Activated CD4-positive, alpha-beta memory T cell treated with anti-CD3 and anti-CD28 coated beads for 36 hours (primary cell): ENCODE measurements around the gene TXNRD2. TPM values are rescaled to one million over a fixed set of nuclear protein-coding genes. Genes with fewer than 3 reads are reported as not detected.
A peak's percentile ranks its signal among the peaks of the same experiment; 100 is the strongest.

Experiments used
- CTCF ChIA-PET: fragments of 350-600 bp; sonication (Branson Sonifier 250); formaldehyde crosslinking; loops from one replicate; lab custom pipeline; 2021; ENCODE audit warnings: antibody characterized with exemption, inconsistent platforms; lab: Charles Lee
- POLR2A ChIA-PET: fragments of 350-600 bp; sonication (Branson Sonifier 250); formaldehyde crosslinking; loops from one replicate; lab custom pipeline; 2021; ENCODE audit warnings: antibody characterized with exemption; lab: Charles Lee
- DNase-seq: peaks from one replicate; pipeline ENCODE4 v3.0.0-alpha.2; 2020
- H3K27ac Mint-ChIP-seq: one replicate; pipeline ENCODE4 v1.8.0; 2021; ENCODE audit warnings: mixed read lengths
- H3K27me3 Mint-ChIP-seq: one replicate; pipeline ENCODE4 v1.8.0; 2021; ENCODE audit warnings: mixed read lengths
- H3K36me3 Mint-ChIP-seq: one replicate; pipeline ENCODE4 v1.8.0; 2021; ENCODE audit warnings: mixed read lengths
- H3K4me1 Mint-ChIP-seq: one replicate; pipeline ENCODE4 v1.8.0; 2021; ENCODE audit warnings: low read depth, mixed read lengths
- H3K4me3 Mint-ChIP-seq: one replicate; pipeline ENCODE4 v1.8.0; 2021; ENCODE audit warnings: mild to moderate bottlenecking, mixed read lengths
- H3K9me3 Mint-ChIP-seq: one replicate; pipeline ENCODE4 v1.8.0; 2021; ENCODE audit warnings: mixed read lengths
- intact Hi-C: fragments of 100-400 bp; cut with micrococcal nuclease; formaldehyde crosslinking; loops from one replicate; pipeline ENCODE4 v1.15.1; 2023
- total RNA-seq, 2 experiments: library from RNA; stranded (reverse); gene quantifications; one replicate each; pipeline ENCODE4 v1.2.3, GENCODE V29; 2021

TXNRD2 gene
- 10 to 100 TPM; 23.3 to 23.4 TPM for total RNA-seq

DNA sequence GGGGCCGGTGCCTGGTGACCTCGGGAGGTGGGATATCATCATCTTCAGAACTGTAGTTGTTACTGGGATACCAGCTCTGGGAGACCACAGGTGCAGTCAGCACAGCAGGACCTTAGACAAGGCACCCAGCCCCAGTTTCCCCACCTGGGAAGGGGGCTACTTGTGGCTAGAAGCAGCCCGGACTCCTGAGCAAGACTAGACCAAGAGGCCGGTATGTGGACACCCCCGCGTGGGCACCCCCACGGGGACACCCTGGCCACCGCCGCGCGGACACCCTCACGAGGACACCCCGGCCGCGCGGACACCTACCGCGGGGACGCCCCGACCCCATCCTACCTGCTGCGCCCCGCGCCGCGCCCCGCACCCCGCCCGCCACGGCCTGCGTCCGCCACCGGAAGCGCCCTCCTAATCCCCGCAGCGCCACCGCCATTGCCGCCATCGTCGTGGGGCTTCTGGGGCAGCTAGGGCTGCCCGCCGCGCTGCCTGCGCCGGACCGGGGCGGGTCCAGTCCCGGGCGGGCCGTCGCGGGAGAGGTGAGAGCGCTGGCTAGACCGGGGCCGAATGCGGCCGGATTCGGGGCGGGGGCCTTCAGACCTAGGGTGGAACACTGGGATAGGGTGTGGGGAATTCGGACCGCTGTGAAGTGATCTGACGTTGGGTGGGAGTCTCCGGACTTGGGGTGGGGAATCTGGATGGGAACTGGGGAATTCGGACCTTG is at the start of gene TXNRD2, which contains the start of gene COMT:
TSS of gene TXNRD2 (minus strand) at position 454 of the 718 bp plus-strand sequence. CDS start at position 439, 15 bp downstream.
TSS of gene COMT (plus strand) at position 408 of the 718 bp plus-strand sequence. CDS start 20,755 bp downstream, outside the sequence.
- DNase-seq: peak; percentile 80
- ChIA-PET CTCF (interaction anchor here (1.7 to 2.1 kb wide), 3 partner anchors 12 to 211 kb away, joined by 6 to 14 read pairs (median 11); no protein-coding TSS in a partner anchor), POLR2A (interaction anchor here (0.5 to 1.5 kb wide), 4 partner anchors 12 to 86 kb away, joined by 3 to 5 read pairs (median 3); no protein-coding TSS in a partner anchor)
- Mint-ChIP-seq H3K4me3 (peak within 1 kb of the TSS; percentile 96), H3K27me3 (no peaks in the 10 kb centered on the region), H3K4me1 (peaks cover 27% of the 10 kb centered on the region), H3K36me3 (peaks cover 16% of the 10 kb centered on the region), H3K27ac (peak within 1 kb of the TSS; percentile 94), H3K9me3 (peaks cover 4% of the 10 kb centered on the region)
- intact Hi-C loops: loop anchor here (5.0 kb wide), 1 partner anchor 84 kb away; no protein-coding TSS in a partner anchor

DNA sequence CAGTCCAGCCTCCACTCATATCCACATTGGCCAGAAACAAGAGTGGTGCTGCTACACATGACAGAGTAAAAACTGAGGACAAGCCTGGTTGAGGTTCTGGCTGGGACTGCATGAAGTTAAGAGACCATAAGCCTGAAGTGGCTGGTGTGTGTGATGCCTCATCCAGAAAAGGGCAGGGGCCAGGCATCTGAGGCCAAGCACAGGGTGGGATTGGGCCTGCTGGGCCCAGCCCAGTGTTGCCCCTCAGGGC is 49.7 kb upstream of the TXNRD2 start:
- intact Hi-C loops: no loop called here
- CTCF ChIA-PET: no interaction called here

DNA sequence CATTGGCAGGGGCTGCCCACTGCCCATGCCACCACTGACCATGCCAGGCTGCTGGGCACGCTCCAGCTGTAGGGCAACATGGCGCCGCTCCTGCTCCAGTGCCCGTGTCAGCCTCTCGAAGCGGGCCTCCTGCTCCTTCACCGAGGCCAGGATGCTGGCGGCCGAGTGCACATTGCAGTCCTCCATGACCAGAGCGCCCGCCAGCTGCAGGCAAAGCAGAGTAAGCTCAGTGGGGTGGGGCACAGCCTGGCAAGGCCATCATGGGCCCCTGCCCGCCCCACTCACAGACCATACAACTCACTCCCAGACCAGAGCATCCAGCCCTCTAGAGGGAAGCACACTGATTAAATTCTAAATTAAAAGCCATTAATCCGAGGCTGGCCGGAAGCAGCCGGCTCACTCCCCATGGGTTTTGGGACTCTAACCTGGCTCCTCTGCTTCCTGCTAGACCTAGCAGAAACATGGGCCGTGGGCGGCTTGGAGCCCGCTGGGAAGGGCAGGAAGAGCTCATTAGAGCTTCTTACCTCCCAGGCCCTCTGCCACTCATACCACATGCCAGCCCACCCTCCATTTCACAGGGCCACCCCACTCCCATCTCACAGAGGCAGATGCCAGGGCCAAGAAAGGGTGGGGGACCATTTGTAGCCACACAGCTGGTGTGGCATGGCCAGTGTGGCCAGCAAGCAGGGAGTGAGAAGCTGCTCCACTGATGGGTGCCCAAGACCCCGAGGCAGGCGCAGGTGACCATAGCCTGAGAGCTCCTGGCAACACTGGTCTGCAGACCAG is 49.2 kb upstream of the TXNRD2 start:
- CTCF ChIA-PET: interaction anchor here (0.8 kb wide), 1 partner anchor 35 kb away, joined by 6 read pairs; no protein-coding TSS in a partner anchor
- DNase-seq: no peak
- POLR2A ChIA-PET: no interaction called here
- Mint-ChIP-seq H3K4me1 (no peaks in the 10 kb centered on the region), H3K27ac (no peak overlapping the region), H3K36me3 (no peaks in the 10 kb centered on the region), H3K27me3 (no peaks in the 10 kb centered on the region), H3K4me3 (no peak overlapping the region), H3K9me3 (no peaks in the 10 kb centered on the region)
- intact Hi-C loops: no loop called here

More for the DNA sequence above, 49.7 kb upstream of the TXNRD2 start:
- H3K4me3 Mint-ChIP-seq: no peak overlapping the region
- H3K27ac Mint-ChIP-seq: no peak overlapping the region
- H3K36me3 Mint-ChIP-seq: no peaks in the 10 kb centered on the region
- POLR2A ChIA-PET: no interaction called here
- no peaks in the 10 kb centered on the region for H3K27me3 Mint-ChIP-seq
- H3K4me1 Mint-ChIP-seq: no peaks in the 10 kb centered on the region
- H3K9me3 Mint-ChIP-seq: no peaks in the 10 kb centered on the region
- DNase-seq: no peak

DNA sequence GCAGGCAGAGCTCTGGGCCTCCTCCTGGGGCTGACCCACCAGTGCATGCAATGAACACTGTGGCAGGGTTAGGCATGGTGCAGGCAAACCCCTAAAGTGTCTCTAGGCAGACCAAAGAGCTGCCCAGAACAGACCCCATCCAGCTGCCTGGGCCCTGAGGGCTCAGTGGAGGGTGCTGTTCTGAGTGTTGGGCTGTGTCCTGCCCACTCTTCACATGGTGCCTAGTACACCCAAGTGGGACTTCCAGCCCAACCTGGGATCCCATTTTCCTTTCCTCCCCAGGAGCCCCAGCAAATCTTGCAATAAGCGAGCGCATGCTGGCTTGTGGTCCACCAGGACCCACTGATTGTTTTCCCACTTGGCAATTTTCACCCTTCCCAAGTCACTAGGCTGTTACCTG is 48.6 kb upstream of the TXNRD2 start:
- ChIA-PET POLR2A (no interaction called here), CTCF (interaction anchor here (0.8 kb wide), 1 partner anchor 34 kb away, joined by 6 read pairs; no protein-coding TSS in a partner anchor)
- H3K4me3 Mint-ChIP-seq: no peak overlapping the region
- no peak for DNase-seq
- no peak overlapping the region for H3K27ac Mint-ChIP-seq
- H3K9me3 Mint-ChIP-seq: no peaks in the 10 kb centered on the region
- no peaks in the 10 kb centered on the region for H3K36me3 Mint-ChIP-seq
- H3K27me3 Mint-ChIP-seq: peaks cover 2% of the 10 kb centered on the region
- no peaks in the 10 kb centered on the region for H3K4me1 Mint-ChIP-seq
- intact Hi-C loops: no loop called here

DNA sequence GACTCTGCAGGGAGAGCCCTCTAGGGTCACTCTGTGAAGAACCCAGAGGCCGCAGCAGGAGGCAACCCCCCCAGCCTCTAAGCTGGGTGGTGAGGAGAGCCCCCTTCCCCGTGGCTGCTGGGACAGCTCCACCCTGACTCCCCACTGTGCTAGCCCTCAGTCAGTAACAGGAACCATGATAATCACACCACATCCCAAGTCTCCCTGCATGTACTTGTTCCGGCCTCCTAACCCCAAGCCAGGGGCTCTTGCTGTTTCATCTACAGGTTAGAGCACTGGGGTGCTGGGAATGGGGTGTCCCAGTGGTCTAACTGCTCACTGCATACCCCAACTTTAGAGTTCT is 48.1 kb upstream of the TXNRD2 start:
- ChIA-PET CTCF (no interaction called here), POLR2A (no interaction called here)
- Mint-ChIP-seq H3K27me3 (peaks cover 2% of the 10 kb centered on the region), H3K4me1 (no peaks in the 10 kb centered on the region), H3K36me3 (no peaks in the 10 kb centered on the region), H3K4me3 (no peak overlapping the region), H3K27ac (no peak overlapping the region), H3K9me3 (no peaks in the 10 kb centered on the region)
- no peak for DNase-seq
- intact Hi-C loops: no loop called here

DNA sequence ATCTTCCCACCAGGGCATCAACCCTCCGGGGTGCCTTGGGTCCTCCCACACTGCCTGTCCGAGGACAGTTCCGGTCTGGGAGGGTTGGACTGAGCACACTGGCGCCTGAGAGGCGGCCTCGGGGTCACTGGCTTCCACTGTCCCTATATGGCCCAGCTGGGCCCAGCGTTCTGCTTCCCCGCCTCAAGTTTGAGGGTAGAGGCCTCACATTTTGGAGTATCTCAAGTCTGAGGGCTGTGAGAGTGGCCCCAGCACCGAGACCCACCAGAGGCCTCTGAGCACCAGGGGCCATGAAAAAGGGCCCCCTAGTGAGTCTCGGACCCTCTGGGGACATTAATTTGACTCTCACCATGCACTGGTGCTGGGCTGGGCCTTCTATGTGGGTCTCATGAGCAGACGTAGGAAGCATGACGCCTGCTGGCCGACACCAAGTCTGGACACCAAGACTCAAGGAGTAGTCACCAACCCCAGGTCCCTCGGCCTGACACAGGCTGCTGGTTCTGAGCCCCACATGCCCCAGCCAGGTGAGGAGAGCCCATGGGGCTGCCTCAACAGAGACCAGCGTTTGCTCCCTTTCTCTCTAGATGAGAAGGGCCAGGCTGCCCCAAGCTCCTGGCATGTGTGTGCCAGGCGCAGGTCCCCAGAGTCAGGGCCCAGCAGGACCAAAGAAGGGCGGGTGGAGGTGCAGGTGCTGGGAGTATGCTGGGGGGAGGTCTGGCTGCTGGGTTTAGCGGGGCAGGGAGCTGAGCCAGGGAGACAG is 47.5 kb upstream of the TXNRD2 start:
- ChIA-PET POLR2A (no interaction called here), CTCF (no interaction called here)
- Mint-ChIP-seq H3K4me3 (no peak overlapping the region), H3K4me1 (no peaks in the 10 kb centered on the region), H3K27me3 (peaks cover 2% of the 10 kb centered on the region), H3K9me3 (no peaks in the 10 kb centered on the region), H3K27ac (no peak overlapping the region), H3K36me3 (no peaks in the 10 kb centered on the region)
- intact Hi-C loops: no loop called here
- no peak for DNase-seq

DNA sequence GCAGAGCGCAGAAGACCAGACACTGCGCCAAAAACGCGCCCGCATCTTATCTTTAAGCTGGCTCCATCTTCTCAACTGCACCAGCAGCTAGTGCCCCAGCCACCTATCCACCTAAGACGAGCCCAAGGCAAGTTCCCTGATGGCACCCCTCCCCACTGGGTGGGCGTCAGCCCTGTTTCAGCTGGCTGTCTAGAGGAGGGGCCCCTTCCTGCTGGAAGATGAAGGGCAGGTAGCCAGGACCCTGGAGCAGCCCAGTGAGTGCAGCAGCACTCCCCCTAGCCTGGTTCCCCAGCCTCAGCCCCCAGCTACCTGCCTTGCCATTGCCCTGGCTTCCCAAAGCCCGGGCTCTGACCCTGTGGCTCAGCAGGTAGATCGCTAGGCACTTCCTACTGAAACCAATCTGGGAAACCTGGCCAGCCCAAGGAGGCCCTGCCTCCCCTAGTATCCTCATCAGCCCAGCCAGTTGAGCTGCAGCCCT is 46.8 kb upstream of the TXNRD2 start:
- Mint-ChIP-seq H3K27ac (no peak overlapping the region), H3K9me3 (no peaks in the 10 kb centered on the region), H3K36me3 (no peaks in the 10 kb centered on the region), H3K4me3 (no peak overlapping the region), H3K27me3 (peaks cover 2% of the 10 kb centered on the region), H3K4me1 (no peaks in the 10 kb centered on the region)
- CTCF ChIA-PET: no interaction called here
- DNase-seq: no peak
- POLR2A ChIA-PET: no interaction called here
- intact Hi-C loops: no loop called here

DNA sequence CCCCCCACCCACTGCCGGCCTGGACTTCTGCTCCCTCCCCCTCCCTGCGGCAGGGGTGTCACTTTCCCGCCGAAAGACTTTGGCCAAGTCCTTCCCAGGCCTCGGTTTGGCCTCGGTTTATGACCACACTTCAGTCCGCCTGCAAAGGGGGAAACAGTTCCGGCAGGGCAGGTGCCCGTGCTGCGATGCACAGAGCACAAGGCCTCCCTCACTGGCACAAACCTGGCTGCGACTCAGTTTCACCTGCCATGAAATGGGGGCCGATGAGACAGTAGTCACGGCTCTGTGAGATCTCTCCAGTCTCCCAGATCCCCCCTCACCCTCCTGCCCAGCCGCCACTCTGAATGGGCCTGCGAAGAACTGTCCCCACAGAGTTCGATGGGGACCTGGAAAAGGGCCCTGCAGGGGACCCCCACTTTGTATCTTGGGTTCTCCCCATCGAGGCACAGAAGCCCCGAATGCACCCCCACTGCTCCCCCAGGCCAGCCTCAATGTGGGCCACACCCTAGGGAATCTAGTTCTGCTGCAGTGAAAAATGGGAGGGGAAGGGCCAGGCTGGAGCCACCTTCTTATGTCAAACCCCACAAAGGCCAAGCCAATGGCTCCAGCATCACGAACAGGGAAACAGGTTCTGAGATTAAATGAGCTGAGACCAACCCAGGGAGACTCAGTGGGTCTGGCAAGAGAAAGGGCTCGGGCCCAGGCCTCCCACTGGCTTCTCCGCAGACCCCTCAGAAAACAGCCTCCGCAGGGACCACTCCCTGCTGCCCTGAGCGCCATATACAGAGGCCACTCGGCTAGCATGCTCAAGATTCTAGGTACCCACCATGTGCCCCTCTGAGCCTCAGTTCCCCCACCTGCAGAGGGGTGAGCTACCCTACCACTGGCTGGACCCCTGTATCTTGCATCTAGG is 46.0 kb upstream of the TXNRD2 start:
- H3K27ac Mint-ChIP-seq: no peak overlapping the region
- DNase-seq: no peak
- H3K4me1 Mint-ChIP-seq: no peaks in the 10 kb centered on the region
- H3K4me3 Mint-ChIP-seq: no peak overlapping the region
- no peaks in the 10 kb centered on the region for H3K9me3 Mint-ChIP-seq
- POLR2A ChIA-PET: no interaction called here
- no peaks in the 10 kb centered on the region for H3K36me3 Mint-ChIP-seq
- H3K27me3 Mint-ChIP-seq: peaks cover 2% of the 10 kb centered on the region
- intact Hi-C loops: no loop called here
- CTCF ChIA-PET: no interaction called here

DNA sequence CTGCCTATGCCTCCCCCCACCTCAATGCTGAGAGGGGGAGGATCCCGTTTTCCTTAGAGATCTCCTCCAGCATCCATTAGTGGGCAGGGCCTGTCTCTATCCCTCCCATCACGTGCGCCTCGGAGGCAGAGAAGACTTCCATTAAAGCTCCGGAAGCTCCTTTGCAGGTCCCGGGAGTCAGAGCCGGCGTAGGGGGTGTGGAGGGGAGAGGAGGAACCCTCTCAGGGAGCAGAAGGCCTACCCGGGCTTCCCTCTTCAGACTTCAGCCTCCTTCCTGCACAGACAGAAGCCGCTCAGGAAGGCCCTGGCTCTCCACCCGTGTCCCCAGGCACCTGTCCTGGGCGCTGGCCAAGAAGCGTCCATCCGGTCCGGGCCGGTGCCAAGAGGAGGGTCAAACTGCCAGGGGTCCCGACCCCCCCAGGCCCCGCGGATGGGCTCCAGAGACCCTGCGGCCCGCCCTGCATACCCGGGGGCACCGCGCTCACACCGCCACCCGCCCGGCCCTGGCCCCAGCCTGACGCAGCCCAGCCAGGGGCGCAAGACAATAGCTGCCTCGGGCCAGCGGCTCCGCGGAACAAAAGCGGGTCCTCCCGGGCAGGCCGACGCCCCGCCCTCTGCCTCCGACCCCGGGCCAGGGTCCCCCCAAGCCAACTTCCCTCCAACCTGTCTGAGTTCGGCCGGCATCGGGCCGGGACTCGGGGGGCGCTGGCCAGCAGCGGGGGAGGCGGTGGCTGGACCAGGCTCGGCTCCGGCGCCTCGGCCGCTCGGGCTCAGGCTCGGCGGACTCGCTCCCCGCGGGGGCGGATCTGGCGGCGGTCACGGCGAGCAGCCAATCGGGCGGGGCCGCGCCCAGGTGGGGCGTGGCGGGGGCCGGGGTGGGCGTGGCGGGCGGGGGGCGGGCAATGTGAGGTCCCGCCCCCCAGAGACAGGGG is 45.1 kb upstream of the TXNRD2 start:
- Mint-ChIP-seq H3K9me3 (no peaks in the 10 kb centered on the region), H3K27me3 (peaks cover 2% of the 10 kb centered on the region), H3K27ac (no peak overlapping the region), H3K4me1 (no peaks in the 10 kb centered on the region), H3K36me3 (no peaks in the 10 kb centered on the region), H3K4me3 (no peak overlapping the region)
- CTCF ChIA-PET: no interaction called here
- intact Hi-C loops: no loop called here
- POLR2A ChIA-PET: no interaction called here
- peak; percentile 71 for DNase-seq

DNA sequence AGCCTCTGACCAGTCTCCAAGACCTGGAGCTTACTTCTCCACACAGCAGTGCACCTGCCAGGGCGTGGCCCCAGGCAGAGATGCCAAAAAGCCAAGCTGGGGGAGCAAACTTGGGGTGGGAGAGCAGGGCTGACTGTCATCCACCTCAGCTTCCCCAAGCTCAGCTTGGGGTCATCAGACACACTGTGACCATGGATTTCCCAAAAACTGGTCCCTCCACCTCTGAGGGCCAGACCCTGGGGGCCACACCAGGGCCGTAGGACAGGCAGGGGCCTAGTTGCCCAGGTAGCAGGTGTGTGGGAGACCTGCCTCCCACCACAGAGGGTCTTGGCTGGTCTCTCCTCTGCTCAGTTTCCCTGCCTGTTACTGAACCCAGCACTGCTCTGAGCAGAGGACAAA is 44.4 kb upstream of the TXNRD2 start:
- no peak overlapping the region for H3K27ac Mint-ChIP-seq
- H3K4me1 Mint-ChIP-seq: no peaks in the 10 kb centered on the region
- intact Hi-C loops: no loop called here
- H3K9me3 Mint-ChIP-seq: no peaks in the 10 kb centered on the region
- H3K27me3 Mint-ChIP-seq: peaks cover 2% of the 10 kb centered on the region
- DNase-seq: no peak
- no peak overlapping the region for H3K4me3 Mint-ChIP-seq
- no peaks in the 10 kb centered on the region for H3K36me3 Mint-ChIP-seq
- ChIA-PET CTCF (no interaction called here), POLR2A (interaction anchor here (0.5 kb wide), 1 partner anchor 35 kb away, joined by 3 read pairs; no protein-coding TSS in a partner anchor)
